Measurements from ENCODE around the gene ALLC.
"Not testable (repeated sequence)": the region's sequence is repeated elsewhere in the genome, so short reads cannot be mapped to it uniquely, and the experiment has no call there.

The ALLC gene

DNA sequence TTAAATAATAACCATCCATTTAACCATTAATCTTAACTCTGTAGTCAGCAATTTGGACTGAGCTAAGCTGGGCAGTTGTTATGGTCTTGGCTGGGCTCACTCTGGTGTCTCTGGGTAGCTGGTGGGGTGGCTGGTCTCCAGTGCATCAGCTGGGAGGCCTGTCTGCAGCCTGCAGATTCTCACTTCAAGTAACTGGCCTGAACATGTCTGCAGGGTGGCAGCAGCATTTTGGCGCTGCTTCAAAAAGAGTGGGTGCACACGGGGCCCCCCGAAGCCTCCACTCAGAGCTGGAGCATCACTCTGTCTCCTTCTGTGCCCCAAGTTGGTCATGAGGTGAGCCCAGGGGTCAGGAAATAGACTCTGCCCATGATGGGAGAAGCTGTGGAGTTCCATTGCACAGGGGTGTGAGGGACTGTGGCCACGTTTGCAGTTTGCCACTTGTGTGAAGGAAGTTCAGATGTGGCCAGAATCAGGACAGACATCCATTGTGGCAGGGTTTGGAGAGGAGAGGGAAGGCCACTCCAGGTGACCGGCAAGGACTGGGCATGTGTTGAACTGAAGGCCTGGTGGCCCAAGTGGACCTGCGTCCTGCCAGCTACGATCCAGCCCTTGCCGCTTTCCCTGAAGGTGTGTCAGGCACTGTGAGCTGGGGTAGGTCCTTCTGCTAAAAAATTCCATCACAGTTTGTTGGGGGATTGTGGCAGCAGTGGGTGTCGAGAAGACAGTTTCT lies 4.9 kb upstream of the ALLC start:
- Histone ChIP-seq H3K9me3 (ENCODE audit: insufficient read depth, low read depth, low read length) (no peaks in the 10 kb centered on the region), H3K27ac (ENCODE audit: low read length) (no peak overlapping the region), H3K9ac (ENCODE audit: low read depth, low read length) (no peak overlapping the region; the same call in 1 of the 2 replicates), H3K27me3 (ENCODE audit: insufficient read depth, low read length) (no peaks in the 10 kb centered on the region), H3K4me3 (ENCODE audit: low read length) (no peak overlapping the region), H3K36me3 (ENCODE audit: insufficient read depth, low read depth, low read length) (no peaks in the 10 kb centered on the region), H3K4me1 (ENCODE audit: insufficient read depth, low read length) (peaks cover 10% of the 10 kb centered on the region; the same call in 1 of the 2 replicates)

- no peaks in the 10 kb centered on the region for H3K27me3 ChIP-seq (ENCODE audit: insufficient read depth, low read length)
- no peaks in the 10 kb centered on the region for H3K9me3 ChIP-seq (ENCODE audit: insufficient read depth, low read depth, low read length)
- H3K27ac ChIP-seq (ENCODE audit: low read length): no peak overlapping the region
- no peaks in the 10 kb centered on the region for H3K36me3 ChIP-seq (ENCODE audit: insufficient read depth, low read depth, low read length)
- peaks cover 11% of the 10 kb centered on the region; the same call in 1 of the 2 replicates for H3K4me1 ChIP-seq (ENCODE audit: insufficient read depth, low read length)
- H3K9ac ChIP-seq (ENCODE audit: low read depth, low read length): no peak overlapping the region
- no peak overlapping the region for H3K4me3 ChIP-seq (ENCODE audit: low read length)
Measured at GRCh38 chr2:3654011-3654410, 4.0 kb upstream of the ALLC start.

DNA sequence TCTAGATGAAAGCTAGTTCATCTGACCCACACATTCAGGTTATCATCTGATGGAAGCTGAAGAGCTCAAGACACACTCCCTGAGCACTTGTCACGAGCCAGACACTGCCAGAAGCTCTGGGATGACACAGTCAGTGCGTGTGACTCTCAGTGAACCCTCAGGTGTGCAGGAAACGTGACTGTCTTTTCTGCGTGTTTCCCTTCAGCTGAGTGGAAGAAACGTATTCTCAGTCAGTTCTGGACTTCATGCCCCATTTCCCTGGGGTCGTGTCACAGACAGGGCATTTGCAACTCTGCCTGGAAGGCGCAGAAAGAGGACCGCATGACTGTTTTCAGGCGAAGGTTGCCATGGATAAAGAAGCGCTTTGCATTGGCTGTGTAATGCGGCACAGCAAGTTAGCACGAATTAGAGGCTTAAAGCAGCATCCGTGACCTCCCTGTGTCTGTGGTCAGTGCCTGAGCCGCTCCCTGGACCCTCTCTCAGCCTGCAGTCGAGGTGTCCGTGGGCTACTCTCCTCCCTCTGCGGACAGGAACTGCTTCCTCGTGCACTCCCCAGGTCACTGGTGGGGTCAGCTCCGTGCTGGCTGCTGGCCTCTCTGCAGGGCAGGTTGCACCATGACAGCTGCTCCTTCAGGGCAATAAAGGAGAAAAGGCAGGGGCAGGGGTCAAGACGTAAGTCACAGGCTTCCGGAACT lies 3.3 kb upstream of the ALLC start:
- H3K4me1 ChIP-seq (ENCODE audit: insufficient read depth, low read length): peaks cover 13% of the 10 kb centered on the region; the same call in 1 of the 2 replicates
- no peak overlapping the region for H3K27ac ChIP-seq (ENCODE audit: low read length)
- H3K27me3 ChIP-seq (ENCODE audit: insufficient read depth, low read length): no peaks in the 10 kb centered on the region
- no peaks in the 10 kb centered on the region for H3K9me3 ChIP-seq (ENCODE audit: insufficient read depth, low read depth, low read length)
- H3K9ac ChIP-seq (ENCODE audit: low read depth, low read length): no peak overlapping the region
- no peaks in the 10 kb centered on the region for H3K36me3 ChIP-seq (ENCODE audit: insufficient read depth, low read depth, low read length)
- H3K4me3 ChIP-seq (ENCODE audit: low read length): no peak overlapping the region

DNA sequence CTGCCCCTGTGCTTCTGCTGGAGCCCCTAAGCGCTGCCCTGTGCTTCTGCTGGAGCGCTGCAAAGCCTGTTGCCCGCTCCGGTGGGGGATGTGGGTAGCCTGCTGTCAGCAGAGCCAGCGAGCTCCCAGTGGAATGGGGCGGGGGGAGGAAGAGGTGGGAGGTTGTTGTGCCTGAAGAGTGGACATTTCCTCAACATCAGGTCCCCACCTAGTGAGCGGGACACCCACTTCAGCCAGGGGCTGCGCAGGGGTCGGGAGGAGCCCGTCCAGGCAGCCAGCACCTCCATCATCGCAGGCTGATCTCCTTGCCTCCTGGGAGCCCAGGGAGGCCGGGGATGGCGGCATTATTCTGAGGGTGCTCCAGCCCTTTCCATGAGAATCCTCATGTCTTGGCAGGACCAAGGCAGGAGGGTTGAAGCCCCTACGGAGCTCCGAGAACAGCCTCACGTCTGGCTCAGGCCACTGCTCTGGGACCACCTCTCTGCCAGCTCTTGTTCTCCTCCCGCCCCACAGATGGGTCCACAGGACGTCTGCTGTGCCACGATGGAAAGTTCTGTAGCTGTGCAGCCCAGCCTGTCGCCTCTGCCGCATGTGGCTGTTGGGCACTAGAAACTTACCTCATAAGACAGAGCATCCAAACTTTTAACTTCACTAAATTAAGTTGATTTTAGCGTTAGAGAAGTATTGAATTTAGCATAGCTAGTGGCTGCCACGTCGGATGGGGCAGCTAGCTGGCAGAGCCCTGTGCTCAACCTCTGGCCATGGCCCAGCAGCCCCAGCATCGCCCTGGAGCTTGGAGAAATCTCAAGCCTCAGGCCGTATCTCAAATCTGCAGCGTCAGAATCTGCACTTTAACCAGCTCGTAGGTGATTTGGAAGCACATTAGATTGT lies 1.9 kb upstream of the ALLC start:
- Histone ChIP-seq H3K36me3 (ENCODE audit: insufficient read depth, low read depth, low read length) (no peaks in the 10 kb centered on the region), H3K4me1 (ENCODE audit: insufficient read depth, low read length) (peaks cover 9% of the 10 kb centered on the region; the same call in 1 of the 2 replicates), H3K27ac (ENCODE audit: low read length) (no peak overlapping the region)

DNA sequence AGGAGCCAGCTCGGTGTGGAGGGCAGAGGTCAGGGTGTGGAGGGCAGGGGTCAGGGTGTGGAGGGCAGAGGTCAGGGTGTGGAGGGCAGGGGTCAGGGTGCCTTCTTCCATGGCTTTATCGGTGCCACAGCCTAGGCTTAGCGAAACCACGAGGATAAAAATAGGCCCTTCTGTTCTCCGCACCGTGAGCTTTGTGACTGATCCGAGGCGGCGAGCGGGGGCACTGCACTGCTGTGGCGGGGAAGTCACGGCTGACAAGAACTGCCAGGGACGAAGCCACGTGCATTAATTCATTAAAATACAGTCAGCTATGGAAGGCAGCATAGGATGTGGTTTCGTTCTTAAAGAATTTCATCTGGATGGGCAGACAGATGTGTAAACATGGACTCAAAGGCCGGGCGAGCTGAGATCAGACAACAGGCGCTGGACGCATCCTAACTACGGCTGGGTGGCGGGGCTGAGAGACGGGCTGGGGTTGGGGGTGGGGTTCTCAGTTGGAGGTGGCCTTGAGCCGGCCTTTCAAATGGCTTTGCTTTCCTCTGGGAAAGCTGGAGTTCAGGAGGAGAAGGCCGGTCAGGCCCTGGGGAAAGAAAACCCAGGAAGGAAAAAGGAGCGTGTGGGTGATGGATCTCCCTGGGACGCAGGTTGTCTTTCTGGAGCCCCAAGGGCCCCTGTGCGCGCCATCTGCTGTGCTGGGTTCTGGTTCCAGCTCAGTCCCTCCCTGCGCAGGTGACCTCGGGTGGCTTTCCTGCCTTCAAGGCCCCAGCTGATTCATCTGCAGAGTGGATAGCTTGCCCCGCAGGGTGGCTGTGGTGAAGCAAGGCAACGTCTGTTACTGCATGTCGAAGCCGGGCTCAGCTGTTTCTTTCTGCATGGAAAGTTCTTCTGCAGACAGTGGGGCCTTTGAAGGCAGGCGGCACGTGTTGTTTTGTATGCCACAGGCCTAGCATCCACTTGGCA lies 958 bp upstream of the ALLC start:
- peaks cover 9% of the 10 kb centered on the region; the same call in 1 of the 2 replicates for H3K4me1 ChIP-seq (ENCODE audit: insufficient read depth, low read length)
- H3K27ac ChIP-seq (ENCODE audit: low read length): no peak overlapping the region
- H3K9ac ChIP-seq (ENCODE audit: low read depth, low read length): no peak overlapping the region
- H3K9me3 ChIP-seq (ENCODE audit: insufficient read depth, low read depth, low read length): no peaks in the 10 kb centered on the region
- no peak overlapping the region for H3K4me3 ChIP-seq (ENCODE audit: low read length)
- no peaks in the 10 kb centered on the region for H3K36me3 ChIP-seq (ENCODE audit: insufficient read depth, low read depth, low read length)
- H3K27me3 ChIP-seq (ENCODE audit: insufficient read depth, low read length): no peaks in the 10 kb centered on the region

More for the DNA sequence above, 1.9 kb upstream of the ALLC start:
- H3K4me3 ChIP-seq (ENCODE audit: low read length): no peak overlapping the region
- H3K27me3 ChIP-seq (ENCODE audit: insufficient read depth, low read length): no peaks in the 10 kb centered on the region
- H3K9me3 ChIP-seq (ENCODE audit: insufficient read depth, low read depth, low read length): no peaks in the 10 kb centered on the region
- H3K9ac ChIP-seq (ENCODE audit: low read depth, low read length): no peak overlapping the region

GRCh38 chr2:3659447-3660432 lies 1.7 kb downstream of the ALLC start:
- Histone ChIP-seq H3K27ac (ENCODE audit: low read length) (no peak overlapping the region), H3K27me3 (ENCODE audit: insufficient read depth, low read length) (no peaks in the 10 kb centered on the region), H3K4me3 (ENCODE audit: low read length) (no peak overlapping the region), H3K9me3 (ENCODE audit: insufficient read depth, low read depth, low read length) (no peaks in the 10 kb centered on the region), H3K4me1 (ENCODE audit: insufficient read depth, low read length) (peaks cover 9% of the 10 kb centered on the region; the same call in 1 of the 2 replicates), H3K9ac (ENCODE audit: low read depth, low read length) (no peak overlapping the region), H3K36me3 (ENCODE audit: insufficient read depth, low read depth, low read length) (no peaks in the 10 kb centered on the region)

DNA sequence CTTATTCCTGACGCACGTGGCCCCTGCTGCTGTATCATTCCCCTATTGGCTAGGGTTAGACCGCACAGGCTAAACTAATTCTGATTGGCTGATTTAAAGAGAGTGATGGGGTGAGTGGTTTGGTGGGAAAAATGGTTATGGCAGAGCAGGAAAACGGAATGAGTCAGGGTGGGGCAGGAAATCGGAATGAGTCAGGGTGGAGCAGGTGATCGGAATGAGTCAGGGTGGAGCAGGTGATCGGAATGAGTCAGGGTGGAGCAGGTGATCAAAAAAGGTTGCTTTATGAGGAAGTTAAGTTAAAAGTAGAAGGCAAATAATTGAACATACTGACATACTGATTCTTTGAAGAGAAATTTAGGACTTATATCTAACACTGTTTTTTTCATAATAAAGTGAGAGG lies 2.6 kb downstream of the ALLC start:
- not testable (repeated sequence) for H3K4me3 ChIP-seq (ENCODE audit: low read length); H3K9ac ChIP-seq (ENCODE audit: low read depth, low read length); H3K27ac ChIP-seq (ENCODE audit: low read length); H3K27me3 ChIP-seq (ENCODE audit: insufficient read depth, low read length); H3K4me1 ChIP-seq (ENCODE audit: insufficient read depth, low read length); H3K36me3 ChIP-seq (ENCODE audit: insufficient read depth, low read depth, low read length); H3K9me3 ChIP-seq (ENCODE audit: insufficient read depth, low read depth, low read length)

DNA sequence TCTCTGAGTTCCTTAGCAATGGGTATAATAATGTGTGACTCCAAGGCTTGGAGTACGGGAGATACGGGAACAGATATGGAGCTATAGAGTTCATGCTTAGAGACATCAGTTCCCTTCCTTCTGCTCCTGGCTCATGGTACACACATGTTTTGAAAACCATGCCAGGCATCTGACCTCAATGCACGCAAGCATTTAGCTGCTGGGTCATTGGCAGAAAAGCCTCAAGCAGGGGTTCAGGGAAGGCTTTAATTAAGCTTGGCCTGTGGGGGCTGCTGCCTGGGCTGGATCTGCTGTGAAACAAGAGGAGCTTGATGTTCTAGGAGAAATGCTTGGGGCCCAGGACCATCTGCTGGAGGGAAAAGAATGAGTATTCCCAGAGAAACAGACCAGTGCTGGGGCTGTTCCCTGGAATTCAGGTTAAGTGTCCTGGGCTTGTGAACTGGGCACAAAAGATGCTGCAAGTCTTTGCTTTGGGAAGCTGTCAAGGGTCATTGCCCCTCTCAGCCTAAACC lies 3.2 kb downstream of the ALLC start:
- Histone ChIP-seq H3K4me3 (ENCODE audit: low read length) (no peak overlapping the region), H3K9me3 (ENCODE audit: insufficient read depth, low read depth, low read length) (no peaks in the 10 kb centered on the region), H3K36me3 (ENCODE audit: insufficient read depth, low read depth, low read length) (no peaks in the 10 kb centered on the region), H3K9ac (ENCODE audit: low read depth, low read length) (no peak overlapping the region), H3K4me1 (ENCODE audit: insufficient read depth, low read length) (peaks cover 9% of the 10 kb centered on the region; the same call in 1 of the 2 replicates), H3K27me3 (ENCODE audit: insufficient read depth, low read length) (no peaks in the 10 kb centered on the region), H3K27ac (ENCODE audit: low read length) (no peak overlapping the region)

DNA sequence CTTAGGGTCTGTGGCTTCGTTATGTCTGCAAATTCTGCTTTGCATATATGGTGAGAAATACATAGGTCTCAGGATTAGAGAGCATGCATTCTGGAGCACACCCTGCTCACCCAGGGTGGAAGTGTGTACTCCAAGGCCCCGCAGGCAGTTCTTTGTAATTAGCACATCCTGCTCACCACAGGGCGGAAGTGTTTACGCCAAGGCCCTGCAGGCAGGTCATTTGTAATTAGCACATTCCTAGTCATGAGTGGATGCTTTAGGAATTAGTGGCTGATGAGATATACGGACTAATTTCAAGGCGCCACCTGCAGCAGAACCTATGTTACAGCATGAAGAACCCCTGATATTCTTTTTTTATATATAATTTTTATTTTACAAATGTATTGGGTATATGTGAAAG lies 4.2 kb downstream of the ALLC start:
- H3K9ac ChIP-seq (ENCODE audit: low read depth, low read length): no peak overlapping the region
- no peaks in the 10 kb centered on the region for H3K9me3 ChIP-seq (ENCODE audit: insufficient read depth, low read depth, low read length)
- peaks cover 8% of the 10 kb centered on the region; the same call in 1 of the 2 replicates for H3K4me1 ChIP-seq (ENCODE audit: insufficient read depth, low read length)
- no peak overlapping the region for H3K4me3 ChIP-seq (ENCODE audit: low read length)
- H3K27ac ChIP-seq (ENCODE audit: low read length): no peak overlapping the region
- H3K36me3 ChIP-seq (ENCODE audit: insufficient read depth, low read depth, low read length): no peaks in the 10 kb centered on the region
- no peaks in the 10 kb centered on the region for H3K27me3 ChIP-seq (ENCODE audit: insufficient read depth, low read length)

GRCh38 chr2:3664118-3664517 lies 6.1 kb downstream of the ALLC start:
- no peak overlapping the region for H3K4me3 ChIP-seq (ENCODE audit: low read length)
- H3K36me3 ChIP-seq (ENCODE audit: insufficient read depth, low read depth, low read length): no peaks in the 10 kb centered on the region
- no peaks in the 10 kb centered on the region for H3K9me3 ChIP-seq (ENCODE audit: insufficient read depth, low read depth, low read length)
- peaks cover under 1% of the 10 kb centered on the region; the same call in 1 of the 2 replicates for H3K4me1 ChIP-seq (ENCODE audit: insufficient read depth, low read length)
- no peaks in the 10 kb centered on the region for H3K27me3 ChIP-seq (ENCODE audit: insufficient read depth, low read length)
- no peak overlapping the region for H3K9ac ChIP-seq (ENCODE audit: low read depth, low read length)
- H3K27ac ChIP-seq (ENCODE audit: low read length): no peak overlapping the region

Data from iPS-20b (cell line).